DND-41 (cell line): Measurements from ENCODE around the gene GALNT18.

Source experiments
- ATAC-seq: fragments of 200-7000 bp; cut with Tn5 transposase; 3 replicates; pipeline ENCODE4 v1.9.1; 2021; ENCODE audit warnings: low read depth; ENCODE audit not compliant: insufficient read depth
- DNase-seq: peaks from one replicate; pipeline ENCODE4 v3.0.0-alpha.2; 2020
- H2AFZ ChIP-seq: 2 replicates; pipeline ENCODE4 v1.6.0; 2012; ENCODE audit warnings: low read depth, low read length
- H3K27ac ChIP-seq: 2 replicates; pipeline ENCODE4 v1.5.1; 2012; ENCODE audit warnings: low read length, inconsistent platforms
- H3K27me3 ChIP-seq: fragments of 200-600 bp; sonication (generic); 2 replicates; pipeline ENCODE4 v1.6.0; 2012; ENCODE audit warnings: low read length, mild to moderate bottlenecking, inconsistent platforms; ENCODE audit not compliant: insufficient read depth, poor library complexity
- H3K36me3 ChIP-seq: 2 replicates; pipeline ENCODE4 v1.5.1; 2012; ENCODE audit warnings: low read length, inconsistent platforms; ENCODE audit not compliant: insufficient read depth
- H3K4me1 ChIP-seq: 2 replicates; pipeline ENCODE4 v1.5.1; 2012; ENCODE audit warnings: mild to moderate bottlenecking, low read length; ENCODE audit not compliant: insufficient read depth
- H3K4me2 ChIP-seq: 2 replicates; pipeline ENCODE4 v1.6.0; 2012; ENCODE audit warnings: mild to moderate bottlenecking, moderate library complexity, low read length, inconsistent platforms; ENCODE audit not compliant: insufficient read depth
- H3K4me3 ChIP-seq, 2 experiments: fragments of 200-600 bp in 1 of 2; shearing (Covaris generic) in 1 of 2; 2 replicates each; pipeline ENCODE4 v1.5.1; 2012 to 2016; ENCODE audit warnings: inconsistent platforms in 2 of 2, low read length in 2 of 2, mild to moderate bottlenecking in 2 of 2, low read depth in 1 of 2, moderate library complexity in 1 of 2
- H3K79me2 ChIP-seq: 2 replicates; pipeline ENCODE4 v1.6.0; 2012; ENCODE audit warnings: low read length, inconsistent platforms; ENCODE audit not compliant: insufficient read depth
- H3K9ac ChIP-seq: 2 replicates; pipeline ENCODE4 v1.6.0; 2012; ENCODE audit warnings: low read depth, mild to moderate bottlenecking, inconsistent platforms, low read length, moderate library complexity
- H3K9me3 ChIP-seq: 2 replicates; pipeline ENCODE4 v1.5.1; 2012; ENCODE audit warnings: low read length, moderate library complexity, mild to moderate bottlenecking, inconsistent platforms; ENCODE audit not compliant: insufficient read depth, severe bottlenecking
- H4K20me1 ChIP-seq: 2 replicates; pipeline ENCODE4 v1.6.0; 2012; ENCODE audit warnings: low read length; ENCODE audit not compliant: insufficient read depth
- CTCF ChIP-seq: IDR thresholded peaks from 2 replicates; pipeline ENCODE4 v1.5.1; 2012; ENCODE audit warnings: borderline replicate concordance, low read length, moderate library complexity, mild to moderate bottlenecking; ENCODE audit not compliant: poor library complexity, severe bottlenecking; ENCODE audit errors: extremely low read depth
- EZH2 ChIP-seq: IDR thresholded peaks from 3 replicates; pipeline ENCODE4 v1.6.1; 2012; ENCODE audit warnings: borderline replicate concordance, low read depth, mild to moderate bottlenecking, moderate library complexity, low read length, inconsistent platforms; ENCODE audit not compliant: severe bottlenecking

Gene GALNT18

GRCh38 chr11:11520231-11521015 lies 101.4 kb downstream of the GALNT18 start:
- no peaks in the 10 kb centered on the region for H3K36me3 ChIP-seq
- no peak for TF ChIP-seq EZH2
- TF ChIP-seq CTCF: no peak
- peaks cover 3% of the 10 kb centered on the region; the same call in 1 of the 2 replicates for H4K20me1 ChIP-seq
- H3K4me3 ChIP-seq: no peak overlapping the region
- no peaks in the 10 kb centered on the region for H3K79me2 ChIP-seq
- DNase-seq (no peak), ATAC-seq (peak; percentile 33; the same call in 1 of the 3 replicates)
- H3K9me3 ChIP-seq: no peaks in the 10 kb centered on the region
- H3K27ac ChIP-seq: no peak overlapping the region
- no peak overlapping the region for H2AFZ ChIP-seq
- no peaks in the 10 kb centered on the region for H3K4me1 ChIP-seq
- peaks cover 7% of the 10 kb centered on the region for H3K27me3 ChIP-seq
- H3K9ac ChIP-seq: no peak overlapping the region
- H3K4me2 ChIP-seq: no peak overlapping the region

GRCh38 chr11:11519184-11519583 lies 102.6 kb downstream of the GALNT18 start:
- no peak for ATAC-seq
- H3K27ac ChIP-seq: no peak overlapping the region
- peaks cover 10% of the 10 kb centered on the region for H3K27me3 ChIP-seq
- no peak overlapping the region for H3K9ac ChIP-seq
- no peak for TF ChIP-seq CTCF
- TF ChIP-seq EZH2: no peak
- H3K79me2 ChIP-seq: no peaks in the 10 kb centered on the region
- H3K4me1 ChIP-seq: no peaks in the 10 kb centered on the region
- no peaks in the 10 kb centered on the region for H3K36me3 ChIP-seq
- no peaks in the 10 kb centered on the region for H3K9me3 ChIP-seq
- DNase-seq: no peak
- no peak overlapping the region for H3K4me3 ChIP-seq
- H4K20me1 ChIP-seq: peaks cover 3% of the 10 kb centered on the region; the same call in 1 of the 2 replicates
- H3K4me2 ChIP-seq: no peak overlapping the region
- H2AFZ ChIP-seq: no peak overlapping the region

- no peaks in the 10 kb centered on the region for H3K4me1 ChIP-seq
- no peaks in the 10 kb centered on the region for H3K79me2 ChIP-seq
- TF ChIP-seq EZH2: no peak
- no peak for TF ChIP-seq CTCF
- no peak overlapping the region for H3K4me3 ChIP-seq
- ATAC-seq (no peak), DNase-seq (no peak)
- H3K27ac ChIP-seq: no peak overlapping the region
- H3K36me3 ChIP-seq: no peaks in the 10 kb centered on the region
- no peaks in the 10 kb centered on the region for H4K20me1 ChIP-seq
- no peak overlapping the region for H3K9ac ChIP-seq
- peaks cover 10% of the 10 kb centered on the region for H3K27me3 ChIP-seq
- H3K4me2 ChIP-seq: no peak overlapping the region
- no peaks in the 10 kb centered on the region for H3K9me3 ChIP-seq
- H2AFZ ChIP-seq: no peak overlapping the region
These were observed 107.6 kb downstream of the GALNT18 start for GRCh38 chr11:11514246-11514645.
